ENCODE measurements around the gene ACSS3. TPM values are rescaled to one million over a fixed set of nuclear protein-coding genes. Genes with fewer than 3 reads are reported as not detected.

Gene ACSS3
- total and polyA plus RNA-seq, 4 donors, result 18.2 to 94.3 (median 32.5) TPM

DNA sequence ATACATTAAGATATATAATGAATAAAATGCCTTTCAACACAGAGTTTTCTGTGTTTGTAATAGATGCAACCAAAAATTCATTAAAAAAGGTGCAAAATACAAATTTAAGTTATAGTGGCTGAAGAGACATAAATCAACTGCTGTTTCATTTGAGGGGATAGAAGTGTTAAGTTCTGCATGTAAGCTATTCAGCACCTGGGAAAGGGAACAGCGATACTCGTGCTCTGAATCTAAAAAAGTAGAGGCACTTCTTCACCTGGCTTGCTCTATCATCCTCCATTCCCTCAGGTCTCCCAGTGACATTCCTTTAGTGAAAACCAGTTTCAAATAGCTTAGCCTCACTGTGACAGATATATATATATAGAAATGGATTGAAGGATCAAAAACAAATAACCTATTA is 222.6 kb downstream of the ACSS3 start:
- Histone ChIP-seq H3K36me3 (ENCODE audit: control insufficient read depth in 4 of 4, insufficient read depth in 3 of 4, low read depth in 1 of 4, low read length in 3 of 4) (no peaks in the 10 kb centered on the region), H3K9me3 (ENCODE audit: control insufficient read depth in 4 of 4, low read length in 3 of 4) (no peaks in the 10 kb centered on the region), H3K9ac (ENCODE audit: low read depth in 1 of 2, low read length in 2 of 2) (no peak overlapping the region), H3K4me1 (ENCODE audit: control insufficient read depth in 4 of 4, insufficient read depth in 4 of 4, low read length in 3 of 4) (no peaks in the 10 kb centered on the region), H3K27ac (ENCODE audit: low read depth in 1 of 2, low read length in 2 of 2) (no peak overlapping the region), H3K27me3 (ENCODE audit: control insufficient read depth in 4 of 4, insufficient read depth in 4 of 4, low read length in 3 of 4) (no peaks in the 10 kb centered on the region), H3K4me3 (ENCODE audit: low read depth in 1 of 3, low read length in 3 of 3) (no peak overlapping the region)
- DNase-seq (ENCODE audit: low spot score), result no peak
- no peak for TF ChIP-seq NR2F2 (IDR thresholded peaks at IDR 0.05)
- TF ChIP-seq JUND (IDR thresholded peaks at IDR 0.05), result no peak
- TF ChIP-seq FOXA2 (IDR thresholded peaks at IDR 0.05), result no peak
- TF ChIP-seq HNF4G (IDR thresholded peaks at IDR 0.05), result no peak
- TF ChIP-seq RXRA (IDR thresholded peaks at IDR 0.05), result no peak
- TF ChIP-seq, protein P1, sequence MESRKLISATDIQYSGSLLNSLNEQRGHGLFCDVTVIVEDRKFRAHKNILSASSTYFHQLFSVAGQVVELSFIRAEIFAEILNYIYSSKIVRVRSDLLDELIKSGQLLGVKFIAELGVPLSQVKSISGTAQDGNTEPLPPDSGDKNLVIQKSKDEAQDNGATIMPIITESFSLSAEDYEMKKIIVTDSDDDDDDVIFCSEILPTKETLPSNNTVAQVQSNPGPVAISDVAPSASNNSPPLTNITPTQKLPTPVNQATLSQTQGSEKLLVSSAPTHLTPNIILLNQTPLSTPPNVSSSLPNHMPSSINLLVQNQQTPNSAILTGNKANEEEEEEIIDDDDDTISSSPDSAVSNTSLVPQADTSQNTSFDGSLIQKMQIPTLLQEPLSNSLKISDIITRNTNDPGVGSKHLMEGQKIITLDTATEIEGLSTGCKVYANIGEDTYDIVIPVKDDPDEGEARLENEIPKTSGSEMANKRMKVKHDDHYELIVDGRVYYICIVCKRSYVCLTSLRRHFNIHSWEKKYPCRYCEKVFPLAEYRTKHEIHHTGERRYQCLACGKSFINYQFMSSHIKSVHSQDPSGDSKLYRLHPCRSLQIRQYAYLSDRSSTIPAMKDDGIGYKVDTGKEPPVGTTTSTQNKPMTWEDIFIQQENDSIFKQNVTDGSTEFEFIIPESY (IDR thresholded peaks at IDR 0.05), result no peak
- TF ChIP-seq YY1 (IDR thresholded peaks at IDR 0.05), result no peak
- no peak for TF ChIP-seq TAF1 (conservative IDR thresholded peaks at IDR 0.05)
- no peak for TF ChIP-seq RAD21 (IDR thresholded peaks at IDR 0.05)
- 50% methylated on average over 2 of the region's 2 CpGs for WGBS

DNA sequence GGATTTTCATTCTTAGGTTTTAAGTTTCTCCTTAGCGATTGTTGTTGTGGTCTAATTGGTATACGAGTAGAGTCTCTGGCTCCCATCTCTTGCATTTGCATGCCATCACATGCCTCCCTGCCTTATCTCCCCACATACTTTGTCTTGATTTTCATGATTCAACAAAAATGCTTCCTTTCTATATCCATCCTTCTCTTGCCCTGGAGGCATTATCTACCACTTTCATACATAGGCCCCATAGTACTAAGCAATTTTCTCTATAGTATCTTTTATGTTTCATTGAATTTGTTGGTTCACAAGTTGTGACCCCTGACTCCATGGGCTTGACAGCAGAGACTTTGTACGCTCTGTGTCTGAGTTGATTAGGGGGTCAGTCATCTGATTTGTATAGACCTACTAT is 226.1 kb downstream of the ACSS3 start:
- no peaks in the 10 kb centered on the region for H3K27me3 ChIP-seq (ENCODE audit: control insufficient read depth in 4 of 4, insufficient read depth in 4 of 4, low read length in 3 of 4)
- no peak overlapping the region for H3K4me3 ChIP-seq (ENCODE audit: low read depth in 1 of 3, low read length in 3 of 3)
- no peaks in the 10 kb centered on the region for H3K9me3 ChIP-seq (ENCODE audit: control insufficient read depth in 4 of 4, low read length in 3 of 4)
- WGBS, result 89% methylated on average over 3 of the region's 3 CpGs
- H3K27ac ChIP-seq (ENCODE audit: low read depth in 1 of 2, low read length in 2 of 2), result no peak overlapping the region
- no peaks in the 10 kb centered on the region for H3K4me1 ChIP-seq (ENCODE audit: control insufficient read depth in 4 of 4, insufficient read depth in 4 of 4, low read length in 3 of 4)
- no peak overlapping the region for H3K9ac ChIP-seq (ENCODE audit: low read depth in 1 of 2, low read length in 2 of 2)
- TF ChIP-seq, protein P2, sequence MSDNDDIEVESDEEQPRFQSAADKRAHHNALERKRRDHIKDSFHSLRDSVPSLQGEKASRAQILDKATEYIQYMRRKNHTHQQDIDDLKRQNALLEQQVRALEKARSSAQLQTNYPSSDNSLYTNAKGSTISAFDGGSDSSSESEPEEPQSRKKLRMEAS (IDR thresholded peaks at IDR 0.05), result no peak
- TF ChIP-seq, protein P3, sequence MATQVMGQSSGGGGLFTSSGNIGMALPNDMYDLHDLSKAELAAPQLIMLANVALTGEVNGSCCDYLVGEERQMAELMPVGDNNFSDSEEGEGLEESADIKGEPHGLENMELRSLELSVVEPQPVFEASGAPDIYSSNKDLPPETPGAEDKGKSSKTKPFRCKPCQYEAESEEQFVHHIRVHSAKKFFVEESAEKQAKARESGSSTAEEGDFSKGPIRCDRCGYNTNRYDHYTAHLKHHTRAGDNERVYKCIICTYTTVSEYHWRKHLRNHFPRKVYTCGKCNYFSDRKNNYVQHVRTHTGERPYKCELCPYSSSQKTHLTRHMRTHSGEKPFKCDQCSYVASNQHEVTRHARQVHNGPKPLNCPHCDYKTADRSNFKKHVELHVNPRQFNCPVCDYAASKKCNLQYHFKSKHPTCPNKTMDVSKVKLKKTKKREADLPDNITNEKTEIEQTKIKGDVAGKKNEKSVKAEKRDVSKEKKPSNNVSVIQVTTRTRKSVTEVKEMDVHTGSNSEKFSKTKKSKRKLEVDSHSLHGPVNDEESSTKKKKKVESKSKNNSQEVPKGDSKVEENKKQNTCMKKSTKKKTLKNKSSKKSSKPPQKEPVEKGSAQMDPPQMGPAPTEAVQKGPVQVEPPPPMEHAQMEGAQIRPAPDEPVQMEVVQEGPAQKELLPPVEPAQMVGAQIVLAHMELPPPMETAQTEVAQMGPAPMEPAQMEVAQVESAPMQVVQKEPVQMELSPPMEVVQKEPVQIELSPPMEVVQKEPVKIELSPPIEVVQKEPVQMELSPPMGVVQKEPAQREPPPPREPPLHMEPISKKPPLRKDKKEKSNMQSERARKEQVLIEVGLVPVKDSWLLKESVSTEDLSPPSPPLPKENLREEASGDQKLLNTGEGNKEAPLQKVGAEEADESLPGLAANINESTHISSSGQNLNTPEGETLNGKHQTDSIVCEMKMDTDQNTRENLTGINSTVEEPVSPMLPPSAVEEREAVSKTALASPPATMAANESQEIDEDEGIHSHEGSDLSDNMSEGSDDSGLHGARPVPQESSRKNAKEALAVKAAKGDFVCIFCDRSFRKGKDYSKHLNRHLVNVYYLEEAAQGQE (IDR thresholded peaks at IDR 0.05), result no peak
- TF ChIP-seq, protein P4, sequence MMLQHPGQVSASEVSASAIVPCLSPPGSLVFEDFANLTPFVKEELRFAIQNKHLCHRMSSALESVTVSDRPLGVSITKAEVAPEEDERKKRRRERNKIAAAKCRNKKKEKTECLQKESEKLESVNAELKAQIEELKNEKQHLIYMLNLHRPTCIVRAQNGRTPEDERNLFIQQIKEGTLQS (IDR thresholded peaks at IDR 0.05), result no peak
- TF ChIP-seq JUND (IDR thresholded peaks at IDR 0.05) (no peak), TAF1 (conservative IDR thresholded peaks at IDR 0.05) (no peak), FOXA2 (IDR thresholded peaks at IDR 0.05) (no peak), EGR1 (IDR thresholded peaks at IDR 0.05; ENCODE audit: low read depth in 2 of 2) (no peak), FOXA1 (IDR thresholded peaks at IDR 0.05) (no peak), RXRA (IDR thresholded peaks at IDR 0.05) (no peak), SP1 (IDR thresholded peaks at IDR 0.05) (no peak)
- TF ChIP-seq, protein P1 (IDR thresholded peaks at IDR 0.05), result no peak
- DNase-seq (ENCODE audit: low spot score), result no peak
- H3K36me3 ChIP-seq (ENCODE audit: control insufficient read depth in 4 of 4, insufficient read depth in 3 of 4, low read depth in 1 of 4, low read length in 3 of 4), result no peaks in the 10 kb centered on the region

Small RNAs within 50 kb of the gene (small RNA-seq; reads per million reads assigned to genes)
- not detected for gene MIR4699

Other genes with a start within 250 kb of the ACSS3 start
- gene LIN7A, start 140.1 kb upstream of the ACSS3 start, total RNA-seq, result 10 to 100 TPM in 1 of 2 donors, 1 to 10 TPM in 1; 9.7 to 20.6 TPM
- gene LIN7A, start 140.1 kb upstream of the ACSS3 start, polyA plus RNA-seq, result 1 to 10 TPM; 6.0 to 8.6 TPM

Data from liver (tissue), 10 donors.